GM12874 (cell line): Measurements from ENCODE around the gene MASTL.
A peak's percentile ranks its signal among the peaks of the same experiment; 100 is the strongest.

Experiments used
- TF ChIP-seq, protein P1 (sequence below): IDR thresholded peaks from 2 replicates; pipeline ENCODE4 v1.5.1; 2011; ENCODE audit warnings: low read depth, mild to moderate bottlenecking, control low read depth, low read length, moderate library complexity; ENCODE audit not compliant: insufficient read depth

MASTL gene

DNA sequence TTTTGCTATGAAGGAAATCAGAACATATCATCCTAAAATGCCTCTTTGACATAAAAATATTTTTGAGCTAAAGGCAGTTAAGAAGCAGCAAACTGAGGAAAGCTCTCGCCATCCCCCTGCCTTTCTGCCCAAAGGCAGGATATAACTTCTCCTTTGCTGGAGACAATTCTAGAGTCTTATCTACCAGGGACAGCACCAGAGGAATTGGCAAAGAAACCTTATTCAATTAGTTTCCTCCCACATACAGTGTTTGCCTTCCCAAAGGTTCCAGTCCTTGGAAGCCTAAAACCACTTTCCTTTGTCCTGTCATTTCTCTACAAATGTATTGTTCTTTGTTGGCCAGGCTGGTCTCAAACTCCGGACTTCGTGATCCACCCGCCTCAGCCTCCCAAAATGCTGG, 33.7 kb downstream of the MASTL start:
- TF ChIP-seq, protein P1, sequence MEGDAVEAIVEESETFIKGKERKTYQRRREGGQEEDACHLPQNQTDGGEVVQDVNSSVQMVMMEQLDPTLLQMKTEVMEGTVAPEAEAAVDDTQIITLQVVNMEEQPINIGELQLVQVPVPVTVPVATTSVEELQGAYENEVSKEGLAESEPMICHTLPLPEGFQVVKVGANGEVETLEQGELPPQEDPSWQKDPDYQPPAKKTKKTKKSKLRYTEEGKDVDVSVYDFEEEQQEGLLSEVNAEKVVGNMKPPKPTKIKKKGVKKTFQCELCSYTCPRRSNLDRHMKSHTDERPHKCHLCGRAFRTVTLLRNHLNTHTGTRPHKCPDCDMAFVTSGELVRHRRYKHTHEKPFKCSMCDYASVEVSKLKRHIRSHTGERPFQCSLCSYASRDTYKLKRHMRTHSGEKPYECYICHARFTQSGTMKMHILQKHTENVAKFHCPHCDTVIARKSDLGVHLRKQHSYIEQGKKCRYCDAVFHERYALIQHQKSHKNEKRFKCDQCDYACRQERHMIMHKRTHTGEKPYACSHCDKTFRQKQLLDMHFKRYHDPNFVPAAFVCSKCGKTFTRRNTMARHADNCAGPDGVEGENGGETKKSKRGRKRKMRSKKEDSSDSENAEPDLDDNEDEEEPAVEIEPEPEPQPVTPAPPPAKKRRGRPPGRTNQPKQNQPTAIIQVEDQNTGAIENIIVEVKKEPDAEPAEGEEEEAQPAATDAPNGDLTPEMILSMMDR, result no peak

DNA sequence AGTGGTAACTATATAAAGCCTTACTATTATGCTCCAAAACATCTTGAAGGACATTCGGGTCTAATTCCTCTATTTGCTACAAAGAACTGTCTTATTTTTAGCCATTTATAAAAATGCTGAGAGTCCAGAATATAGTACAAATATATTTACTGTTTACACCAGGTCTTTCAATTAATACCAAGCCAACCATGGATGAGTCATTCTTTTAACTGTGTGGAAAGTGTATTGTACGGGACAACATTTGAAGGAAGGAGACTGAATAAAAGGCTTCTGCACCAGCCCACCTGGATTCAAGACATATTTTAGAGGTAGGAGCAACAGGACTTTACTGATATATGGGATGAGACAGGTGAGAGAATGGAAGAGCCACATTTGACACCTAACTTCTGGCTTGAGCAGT, 35.4 kb downstream of the MASTL start:
- TF ChIP-seq, protein P1, result no peak

DNA sequence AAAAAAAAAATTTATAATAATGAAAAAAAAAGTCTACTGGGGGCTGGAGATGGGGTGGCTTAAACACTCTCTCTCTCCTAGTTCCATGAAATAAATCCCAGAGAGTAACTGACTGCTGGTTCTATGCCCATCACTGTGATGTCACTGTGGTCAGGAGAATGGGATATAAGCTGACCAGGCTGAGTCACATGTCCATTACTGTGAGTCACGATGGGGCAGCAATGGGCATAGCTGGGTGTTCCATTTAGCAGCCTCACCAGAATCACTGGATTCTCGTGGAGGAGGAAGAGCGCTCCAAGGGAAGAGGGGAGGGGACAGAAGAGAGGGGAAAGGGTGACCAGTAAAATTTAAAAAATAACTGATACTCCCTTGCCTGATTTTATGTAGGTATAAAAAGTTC, 37.1 kb downstream of the MASTL start:
- TF ChIP-seq, protein P1, result no peak

DNA sequence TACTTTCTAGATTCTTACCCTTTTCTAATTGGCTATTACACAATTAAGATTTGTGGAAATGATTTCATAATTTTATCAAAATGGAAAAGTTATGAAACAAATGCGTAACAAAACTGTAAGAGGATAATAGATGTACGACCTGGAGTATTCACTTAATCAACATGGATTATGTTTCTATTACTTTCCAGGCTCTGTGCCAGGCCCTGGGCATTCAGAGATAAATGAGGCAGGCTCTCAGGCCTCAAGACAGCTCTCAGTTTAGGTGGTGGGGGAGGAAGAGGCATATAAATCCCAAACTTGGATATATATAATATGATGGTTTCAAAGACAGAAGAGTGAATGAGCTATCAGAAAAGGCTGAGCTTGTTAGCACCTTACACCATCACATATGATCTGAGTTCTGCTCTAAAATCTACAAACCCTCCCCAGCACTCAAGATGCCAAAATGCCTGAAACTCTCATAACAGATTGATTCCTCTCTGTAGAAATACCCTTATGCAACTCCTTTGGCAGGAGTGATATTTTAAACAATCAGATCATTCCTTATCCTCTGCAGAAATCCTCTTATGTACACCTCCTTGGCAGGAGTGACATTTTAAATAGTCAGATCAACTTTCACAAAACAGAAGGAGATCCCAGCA, 42.9 kb downstream of the MASTL start:
- TF ChIP-seq, protein P1, result no peak

DNA sequence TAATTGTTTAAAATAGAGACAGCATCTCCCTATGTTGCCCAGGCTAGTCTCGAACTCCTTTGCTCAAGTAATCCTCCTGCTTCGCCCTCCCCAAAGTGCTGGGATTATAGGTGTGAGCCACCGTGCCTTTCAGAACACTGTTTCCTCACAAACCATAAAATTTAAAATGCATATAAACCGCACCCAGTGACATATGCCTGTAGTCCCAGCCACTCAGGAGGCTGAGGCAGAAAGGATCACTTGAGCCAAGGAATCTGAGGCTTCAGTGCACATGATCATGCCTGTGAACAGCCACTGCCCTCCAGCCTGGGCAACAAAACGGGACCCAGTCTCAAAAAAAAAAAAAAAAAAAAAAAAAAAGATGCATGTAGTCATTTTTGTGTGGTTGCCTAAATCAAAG, 48.7 kb downstream of the MASTL start:
- TF ChIP-seq, protein P1, result no peak

DNA sequence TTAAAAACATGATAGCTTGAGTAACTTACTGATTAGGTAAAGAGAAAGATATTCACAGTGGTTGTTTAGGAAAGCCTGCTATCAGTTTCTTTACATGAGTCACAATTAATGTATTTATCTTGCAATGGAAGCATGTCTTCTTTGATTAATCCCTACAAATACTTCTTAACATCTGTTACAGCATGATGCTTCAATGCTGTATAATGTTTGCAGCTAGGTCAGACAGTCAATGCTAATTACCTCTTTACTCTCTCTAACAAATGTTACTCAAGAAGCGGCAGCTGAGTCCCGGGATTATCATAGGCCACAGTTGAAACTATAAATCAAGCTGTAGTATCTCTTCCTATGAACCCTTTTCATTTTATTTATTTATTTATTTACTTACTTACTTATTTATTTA, 52.2 kb downstream of the MASTL start:
- TF ChIP-seq, protein P1, result no peak

DNA sequence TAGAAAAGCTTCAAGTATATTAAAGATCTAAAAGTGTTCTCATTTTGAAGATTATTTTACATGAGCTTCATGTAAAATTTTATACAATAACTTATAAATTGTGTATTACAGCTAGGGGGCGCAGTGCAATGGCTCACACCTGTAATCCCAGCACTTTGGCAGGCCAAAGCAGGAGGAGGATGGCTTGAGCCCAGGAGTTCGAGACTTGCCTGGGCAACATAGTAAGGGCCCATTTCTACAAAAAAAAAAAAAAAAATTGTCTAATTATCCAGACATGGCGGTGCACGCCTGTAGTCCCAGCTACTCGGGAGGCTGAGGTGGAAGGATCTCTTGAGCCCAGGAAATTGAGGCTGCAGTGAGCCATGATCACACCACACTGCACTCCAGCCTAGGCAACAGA, 68.8 kb downstream of the MASTL start:
- TF ChIP-seq, protein P1, result peak; percentile 36; the same call in 1 of the 2 replicates
